Mesothelial cell of epicardium (in vitro differentiated cells): Measurements from ENCODE around the gene TMPRSS9. TPM values are rescaled to one million over a fixed set of nuclear protein-coding genes. Genes with fewer than 3 reads are reported as not detected.

ENCODE experiments used
- DNase-seq, 2 experiments: peaks; one replicate each; pipeline ENCODE4 v3.0.0; 2021; ENCODE audit warnings: low spot score in 2 of 2; ENCODE audit not compliant: unreplicated experiment in 2 of 2
- H3K27ac Mint-ChIP-seq: 2 replicates; pipeline ENCODE4 v1.8.0; 2021; ENCODE audit warnings: mixed read lengths
- H3K27me3 Mint-ChIP-seq: 2 replicates; pipeline ENCODE4 v1.8.0; 2021; ENCODE audit warnings: low read depth, mixed read lengths
- H3K36me3 Mint-ChIP-seq: 2 replicates; pipeline ENCODE4 v1.8.0; 2021; ENCODE audit warnings: mixed read lengths
- H3K4me1 Mint-ChIP-seq: 2 replicates; pipeline ENCODE4 v1.8.0; 2021; ENCODE audit warnings: mixed read lengths
- H3K4me3 Mint-ChIP-seq: 2 replicates; pipeline ENCODE4 v1.8.0; 2021; ENCODE audit warnings: mild to moderate bottlenecking, moderate library complexity, mixed read lengths
- H3K9me3 Mint-ChIP-seq: 2 replicates; pipeline ENCODE4 v1.8.0; 2021; ENCODE audit warnings: mixed read lengths
- total RNA-seq: library from RNA; stranded (reverse); gene quantifications from 3 replicates; pipeline ENCODE4 v1.2.1, GENCODE V29; 2021
- TF ChIP-seq, protein P1 (sequence below): fragments of 200-600 bp; sonication (generic); IDR thresholded peaks from one replicate; pipeline ENCODE4 v1.5.0; 2021; ENCODE audit warnings: antibody characterized with exemption; ENCODE audit not compliant: unreplicated experiment

Gene TMPRSS9
- total RNA-seq, 1 donor from 2014 or later, result 1.4 TPM

DNA sequence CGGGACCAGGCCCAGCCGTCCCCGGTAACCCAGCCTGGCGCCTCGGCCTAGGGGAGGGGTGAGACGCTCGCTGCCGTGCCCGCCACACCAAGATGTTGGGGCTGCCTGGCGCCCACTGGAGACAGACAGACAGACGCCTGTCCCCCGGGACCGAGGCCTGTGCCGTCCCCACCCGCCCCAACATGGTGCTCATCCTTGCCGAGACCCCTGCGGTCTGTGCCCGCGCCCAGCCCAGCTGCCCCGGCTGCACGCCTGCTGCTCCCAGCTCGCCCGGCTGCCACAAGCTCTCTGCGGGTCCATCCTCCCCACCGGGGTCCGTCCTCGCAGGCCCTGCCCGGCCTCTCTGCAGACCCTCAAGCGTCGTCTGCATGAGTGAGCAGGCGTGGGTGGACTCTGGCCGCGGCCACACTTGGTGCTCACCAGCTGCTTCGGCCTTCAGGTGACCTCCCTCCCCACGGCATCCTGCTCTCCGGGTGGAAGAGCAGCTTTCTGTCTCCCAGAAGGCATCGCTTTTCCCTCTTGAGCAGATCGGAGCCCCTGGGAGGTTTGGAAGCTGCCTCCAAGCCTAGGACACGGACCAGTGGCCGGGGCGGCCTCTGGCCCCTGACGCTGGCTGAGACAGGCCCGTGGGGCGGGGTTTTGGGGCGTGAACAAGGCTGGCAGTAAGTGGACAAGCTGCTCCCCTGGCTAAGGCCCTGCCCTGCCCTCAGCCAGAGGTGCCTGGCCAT, 6.7 kb upstream of the TMPRSS9 start:
- Mint-ChIP-seq H3K4me3 (no peak overlapping the region), H3K27me3 (no peaks in the 10 kb centered on the region), H3K9me3 (no peaks in the 10 kb centered on the region), H3K27ac (no peak overlapping the region), H3K36me3 (no peaks in the 10 kb centered on the region), H3K4me1 (no peaks in the 10 kb centered on the region)
- TF ChIP-seq, protein P1, sequence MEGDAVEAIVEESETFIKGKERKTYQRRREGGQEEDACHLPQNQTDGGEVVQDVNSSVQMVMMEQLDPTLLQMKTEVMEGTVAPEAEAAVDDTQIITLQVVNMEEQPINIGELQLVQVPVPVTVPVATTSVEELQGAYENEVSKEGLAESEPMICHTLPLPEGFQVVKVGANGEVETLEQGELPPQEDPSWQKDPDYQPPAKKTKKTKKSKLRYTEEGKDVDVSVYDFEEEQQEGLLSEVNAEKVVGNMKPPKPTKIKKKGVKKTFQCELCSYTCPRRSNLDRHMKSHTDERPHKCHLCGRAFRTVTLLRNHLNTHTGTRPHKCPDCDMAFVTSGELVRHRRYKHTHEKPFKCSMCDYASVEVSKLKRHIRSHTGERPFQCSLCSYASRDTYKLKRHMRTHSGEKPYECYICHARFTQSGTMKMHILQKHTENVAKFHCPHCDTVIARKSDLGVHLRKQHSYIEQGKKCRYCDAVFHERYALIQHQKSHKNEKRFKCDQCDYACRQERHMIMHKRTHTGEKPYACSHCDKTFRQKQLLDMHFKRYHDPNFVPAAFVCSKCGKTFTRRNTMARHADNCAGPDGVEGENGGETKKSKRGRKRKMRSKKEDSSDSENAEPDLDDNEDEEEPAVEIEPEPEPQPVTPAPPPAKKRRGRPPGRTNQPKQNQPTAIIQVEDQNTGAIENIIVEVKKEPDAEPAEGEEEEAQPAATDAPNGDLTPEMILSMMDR, result no peak
- peak in 1 of 2 experiments; percentile 29 for DNase-seq

DNA sequence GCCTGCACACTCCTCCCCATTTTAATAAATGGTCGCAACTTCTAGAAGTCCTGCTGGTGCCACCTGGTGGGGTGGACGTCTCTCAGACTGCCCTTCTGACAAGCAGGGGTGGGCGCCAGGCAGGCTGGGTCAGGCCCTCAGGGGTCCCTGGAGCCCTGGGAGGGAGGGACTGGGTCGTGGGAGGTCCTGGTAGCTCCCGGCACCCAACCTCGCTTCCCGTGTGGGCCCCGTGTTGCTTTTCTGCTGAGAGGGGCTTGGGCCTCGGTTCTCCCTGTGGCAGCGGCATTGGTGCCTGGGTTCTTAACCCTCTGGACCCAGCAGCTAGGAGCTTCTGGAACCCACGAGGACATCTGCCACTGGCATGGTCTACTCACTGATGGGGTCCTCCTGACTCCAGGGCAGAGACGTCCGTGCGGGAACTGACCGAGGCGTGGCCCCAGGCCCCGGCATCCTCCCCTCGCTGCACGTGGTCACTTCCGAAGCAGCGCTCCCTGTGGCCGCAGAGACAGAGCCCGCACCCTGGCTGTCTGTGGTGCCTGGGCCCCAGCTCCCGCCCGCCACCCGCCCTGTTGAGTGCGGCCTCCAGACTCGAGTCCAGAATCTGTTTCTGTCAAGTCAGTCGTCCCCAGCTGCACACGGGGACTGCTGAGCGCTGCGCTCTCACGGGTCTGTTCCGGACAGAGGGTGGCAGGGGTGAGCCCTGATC, 6.0 kb upstream of the TMPRSS9 start:
- DNase-seq, result no peak
- Mint-ChIP-seq H3K27me3 (peaks cover 6% of the 10 kb centered on the region), H3K27ac (no peak overlapping the region), H3K36me3 (no peaks in the 10 kb centered on the region), H3K9me3 (no peaks in the 10 kb centered on the region), H3K4me1 (no peaks in the 10 kb centered on the region), H3K4me3 (no peak overlapping the region)
- TF ChIP-seq, protein P1, result no peak

DNA sequence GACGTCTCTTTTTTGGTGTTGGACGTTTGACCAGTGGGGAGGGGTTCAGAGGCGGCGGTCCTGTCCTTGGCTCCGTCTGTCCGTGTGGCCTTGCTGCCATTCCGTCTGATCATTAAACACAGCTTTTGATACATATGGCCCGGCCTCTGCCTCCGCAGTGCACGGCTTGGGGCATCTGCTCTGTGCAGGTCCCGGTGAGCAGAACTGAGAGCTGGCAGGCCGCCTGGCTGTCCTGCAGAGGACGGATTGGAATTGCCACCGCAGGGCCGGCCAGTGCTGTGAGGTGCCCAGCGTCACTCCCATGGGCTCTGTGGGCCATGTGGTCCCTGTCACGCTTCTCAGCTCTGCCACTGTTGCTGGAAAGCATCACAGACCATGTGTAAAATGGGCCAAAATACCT, 5.4 kb upstream of the TMPRSS9 start:
- TF ChIP-seq, protein P1, result no peak
- Mint-ChIP-seq H3K27me3 (peaks cover 12% of the 10 kb centered on the region), H3K4me1 (no peaks in the 10 kb centered on the region), H3K4me3 (no peak overlapping the region), H3K9me3 (no peaks in the 10 kb centered on the region), H3K36me3 (no peaks in the 10 kb centered on the region), H3K27ac (no peak overlapping the region)
- DNase-seq, result no peak

DNA sequence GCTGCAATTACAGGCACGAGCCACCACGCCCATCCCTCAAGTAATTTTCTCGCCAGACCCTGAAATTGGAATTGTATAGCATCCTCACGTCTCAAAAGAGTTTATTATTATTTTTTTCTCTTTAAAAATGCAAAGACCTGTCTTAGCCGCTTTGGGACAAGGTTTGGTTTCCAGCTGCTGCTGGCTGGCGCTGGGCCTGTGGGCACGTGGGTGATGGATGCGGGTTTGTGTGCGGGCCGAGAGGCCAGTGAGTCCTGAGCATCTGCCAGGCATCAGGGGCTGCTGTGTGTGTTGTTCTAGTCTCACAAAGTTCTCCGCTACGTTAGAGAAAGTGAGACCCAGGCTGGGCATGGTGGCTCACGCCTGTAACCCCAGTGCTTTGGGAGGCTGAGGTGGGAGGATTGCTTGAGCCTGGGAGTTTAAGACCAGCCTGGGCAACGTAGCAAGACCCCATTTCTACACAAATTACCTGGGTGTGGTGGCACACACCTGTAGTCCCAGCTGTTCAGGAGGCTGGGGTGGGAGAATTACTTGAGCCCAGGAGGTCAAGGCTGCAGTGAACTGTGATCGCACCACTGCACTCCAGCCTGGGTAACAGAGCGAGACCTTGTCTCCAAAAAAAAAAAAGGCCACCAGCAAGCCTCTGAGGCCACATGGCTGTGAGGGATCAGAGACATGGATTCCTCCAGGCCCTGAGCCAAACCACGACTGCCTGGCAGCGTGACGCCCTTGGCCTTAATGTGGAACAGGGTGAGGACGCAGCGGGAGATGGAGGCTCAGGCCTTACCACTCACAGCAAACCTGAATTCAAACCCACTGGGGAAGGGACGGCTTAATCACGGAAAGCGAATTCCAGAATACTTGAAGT, 4.7 kb upstream of the TMPRSS9 start:
- Mint-ChIP-seq H3K27me3 (peaks cover 15% of the 10 kb centered on the region), H3K4me3 (no peak overlapping the region), H3K27ac (no peak overlapping the region), H3K9me3 (no peaks in the 10 kb centered on the region), H3K36me3 (no peaks in the 10 kb centered on the region), H3K4me1 (peaks cover 1% of the 10 kb centered on the region)
- DNase-seq, result no peak
- TF ChIP-seq, protein P1, result no peak

DNA sequence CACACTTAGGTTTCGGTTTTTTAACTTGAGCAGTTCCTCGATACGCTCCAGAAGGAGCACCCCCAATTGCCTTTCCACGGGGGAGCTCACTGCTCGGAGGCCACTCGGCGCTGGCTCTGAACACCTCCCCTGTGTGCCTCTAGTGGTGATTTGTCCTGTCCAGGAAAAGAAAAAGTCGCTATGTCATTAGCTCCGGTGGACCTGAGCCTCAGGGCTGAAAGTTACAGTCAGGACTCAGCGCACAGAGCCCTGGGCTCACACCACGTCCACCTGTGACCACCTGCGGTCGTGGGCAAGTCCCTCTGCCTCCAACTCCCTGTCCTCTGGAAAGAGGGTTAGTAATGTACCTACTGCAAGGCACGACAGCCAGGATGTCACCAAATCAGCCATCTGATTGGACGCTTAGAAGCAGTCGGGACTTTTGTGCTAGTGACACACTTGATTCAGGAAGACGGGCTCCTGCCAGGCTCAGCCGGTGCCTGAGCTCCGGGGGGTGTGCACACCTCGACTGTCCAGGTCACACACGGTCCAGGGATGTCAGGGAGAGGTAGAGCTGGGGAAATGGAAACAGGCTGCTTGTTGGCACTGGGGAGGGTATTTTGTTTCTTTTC, 3.9 kb upstream of the TMPRSS9 start:
- Mint-ChIP-seq H3K27me3 (peaks cover 20% of the 10 kb centered on the region), H3K36me3 (no peaks in the 10 kb centered on the region), H3K4me3 (no peak overlapping the region), H3K9me3 (no peaks in the 10 kb centered on the region), H3K27ac (no peak overlapping the region), H3K4me1 (peaks cover 5% of the 10 kb centered on the region)
- TF ChIP-seq, protein P1, result no peak
- DNase-seq, result no peak
